ENCODE results near the gene FKBP14. TPM values are rescaled to one million over a fixed set of nuclear protein-coding genes. Genes with fewer than 3 reads are reported as not detected.

The FKBP14 gene
- total and polyA plus RNA-seq, 2 of the 8 experiments (the other 6 are each of a cell fraction or from before 2014, with no cell fraction given), result 3.2 to 20.7 TPM

DNA sequence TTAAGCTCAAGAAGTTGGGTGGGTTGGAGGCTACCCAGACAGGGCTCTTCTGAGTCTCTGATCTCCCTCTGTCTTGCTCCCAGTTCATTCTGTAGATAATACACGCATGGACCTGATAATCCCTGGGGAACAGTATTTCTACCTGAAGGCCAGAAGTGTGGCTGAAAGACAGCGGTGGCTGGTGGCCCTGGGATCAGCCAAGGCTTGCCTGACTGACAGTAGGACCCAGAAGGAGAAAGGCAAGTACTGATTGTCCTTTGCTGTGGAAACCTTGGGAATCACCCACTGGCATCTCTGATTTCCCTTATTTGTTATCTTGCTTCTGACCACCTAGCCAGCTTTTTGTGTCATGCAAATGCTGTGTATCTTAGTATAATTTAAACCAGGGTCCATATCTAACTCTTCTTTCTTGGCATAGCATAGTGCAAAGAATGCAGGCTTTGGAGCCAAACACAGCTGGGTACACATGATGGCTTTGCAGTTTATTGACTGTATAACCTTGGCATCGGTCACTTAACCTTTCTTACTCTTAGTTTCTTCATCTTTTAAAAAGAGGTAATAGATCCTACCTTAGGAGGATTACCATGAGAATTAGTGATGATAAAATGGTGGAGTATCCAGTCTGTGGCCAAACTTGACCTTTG lies 19.7 kb upstream of the FKBP14 start:
- 88% methylated on average over 3 of the region's 3 CpGs; no CpG with 5 or more reads in 1 of the 2 experiments for WGBS, 2 experiments (ENCODE audit: extremely low coverage in 1 of 2, insufficient coverage in 1 of 2, insufficient read length in 1 of 2, insufficient replicate concordance in 2 of 2, low coverage in 1 of 2, low lambda C conversion rate in 2 of 2, missing lambda C conversion rate in 1 of 2)
- no peak for FAIRE-seq
- TF ChIP-seq RNF2 (IDR thresholded peaks at IDR 0.05; ENCODE audit: borderline replicate concordance, low read depth, low read length, missing control alignments, poor library complexity, severe bottlenecking), result no peak

More for the DNA sequence above, 19.7 kb upstream of the FKBP14 start:
- H2BK12ac ChIP-seq (ENCODE audit: low read depth, low read length), result no peak overlapping the region
- ChIA-PET CTCF (ENCODE audit: partially characterized antibody) (interaction anchor here (1.0 to 2.3 kb wide), 2 partner anchors 11 to 16 kb away, joined by 3 to 11 read pairs; no protein-coding TSS in a partner anchor), POLR2A (ENCODE audit: partially characterized antibody) (no interaction called here)
- no peak overlapping the region for H4K8ac ChIP-seq (ENCODE audit: extremely low read depth, insufficient read depth, low read length)
- DNase-seq (ENCODE audit: low read depth in 1 of 2, low spot score in 2 of 2), result no peak
- H4K91ac ChIP-seq (replicated peaks; ENCODE audit: insufficient read length, low read length), result no peak overlapping the region
- H3K4me2 ChIP-seq (ENCODE audit: insufficient read depth in 1 of 2, low read depth in 2 of 2, low read length in 2 of 2), result no peak overlapping the region
- no peaks in the 10 kb centered on the region for H3K27me3 ChIP-seq (replicated peaks in 1 of 4; ENCODE audit: control insufficient read depth in 3 of 4, extremely low read depth in 1 of 4, insufficient read depth in 3 of 4, low read length in 3 of 4)
- no peak overlapping the region for H2BK15ac ChIP-seq (ENCODE audit: low read length)
- no peak overlapping the region for H3K9ac ChIP-seq (replicated peaks in 1 of 4; ENCODE audit: extremely low read depth in 1 of 4, low read depth in 3 of 4, low read length in 3 of 4)
- H2AK5ac ChIP-seq (ENCODE audit: low read depth, low read length), result no peak overlapping the region
- H2AFZ ChIP-seq (ENCODE audit: low read length), result no peak overlapping the region
- H3K56ac ChIP-seq (replicated peaks; ENCODE audit: insufficient read length, low read depth, low read length), result no peak overlapping the region
- no peaks in the 10 kb centered on the region; the same call in 1 of the 2 replicates for H3K79me1 ChIP-seq (ENCODE audit: low read depth, low read length)
- peaks cover 0 to 34% of the 10 kb centered on the region in 2 experiments; a peak in 2 of 4 replicates for H3K79me2 ChIP-seq (ENCODE audit: control insufficient read depth in 1 of 2, insufficient read depth in 2 of 2, low read length in 2 of 2)
- H3K9me3 ChIP-seq (ENCODE audit: insufficient read depth in 2 of 2, low read depth in 1 of 2, low read length in 1 of 2), result no peaks in the 10 kb centered on the region
- H4K20me1 ChIP-seq (replicated peaks in 1 of 2; ENCODE audit: control insufficient read depth in 1 of 2, insufficient read depth in 2 of 2, low read length in 2 of 2), result peaks cover 4 to 5% of the 10 kb centered on the region in 2 experiments
- no peak overlapping the region for H2BK20ac ChIP-seq (ENCODE audit: low read length)
- H3K4ac ChIP-seq (replicated peaks; ENCODE audit: insufficient read length, low read depth, low read length), result no peak overlapping the region
- no peak overlapping the region for H3K23ac ChIP-seq (ENCODE audit: insufficient read length)
- no peak overlapping the region for H4K5ac ChIP-seq (ENCODE audit: insufficient read length, low read depth, low read length)
- no peak overlapping the region for H3K27ac ChIP-seq (ENCODE audit: low read depth, low read length)
- H3K14ac ChIP-seq (ENCODE audit: insufficient read length), result no peak overlapping the region
- H3K36me3 ChIP-seq (ENCODE audit: control insufficient read depth in 2 of 4, insufficient read depth in 4 of 4, low read length in 3 of 4), result peaks cover 8 to 34% (median 22%) of the 10 kb centered on the region in 4 experiments; a peak in 7 of 8 replicates
- no peak overlapping the region for H3K18ac ChIP-seq (ENCODE audit: extremely low read depth, low read length)
- no peak overlapping the region for H2BK5ac ChIP-seq (ENCODE audit: low read depth, low read length)
- no peaks in the 10 kb centered on the region for H3K23me2 ChIP-seq (ENCODE audit: low read depth, low read length)
- H3K4me1 ChIP-seq (replicated peaks in 1 of 4; ENCODE audit: control insufficient read depth in 3 of 4, insufficient read depth in 4 of 4, low read length in 3 of 4), result peaks cover 0 to 4% (median 1%) of the 10 kb centered on the region in 4 experiments; a peak in 3 of 7 replicates
- H3K4me3 ChIP-seq (ENCODE audit: extremely low read depth in 1 of 4, insufficient read depth in 2 of 4, low read depth in 3 of 4, low read length in 4 of 4), result no peak overlapping the region
- no peak overlapping the region for H2BK120ac ChIP-seq (replicated peaks; ENCODE audit: low read depth, low read length)

Data from H1 (cell line).